RWPE2 (cell line): ENCODE data around the gene MRPL21.

Experiments
- ATAC-seq: fragments of 200-7000 bp; cut with Tn5 transposase; 3 replicates; pipeline ENCODE4 v1.9.1; 2021; ENCODE audit warnings: low read depth
- DNase-seq: peaks from one replicate; pipeline ENCODE4 v3.0.0-alpha.2; 2020; ENCODE audit warnings: low spot score
- H3K27ac ChIP-seq: fragments of 450-650 bp; 2 replicates; pipeline ENCODE4 v1.5.1; 2017; ENCODE audit warnings: mild to moderate bottlenecking; ENCODE audit not compliant: poor library complexity, severe bottlenecking
- H3K27me3 ChIP-seq: fragments of 250-450 bp; sonication (Bioruptor Pico); 2 replicates; pipeline ENCODE4 v1.5.1; 2021; ENCODE audit warnings: mild to moderate bottlenecking, moderate library complexity; ENCODE audit not compliant: insufficient read depth, poor library complexity, severe bottlenecking
- H3K36me3 ChIP-seq: fragments of 250-450 bp; sonication (Bioruptor Pico); 2 replicates; pipeline ENCODE4 v1.5.1; 2020; ENCODE audit warnings: low read depth, mild to moderate bottlenecking, moderate library complexity
- H3K4me1 ChIP-seq: fragments of 250-450 bp; sonication (Bioruptor Pico); 2 replicates; pipeline ENCODE4 v1.5.1; 2021; ENCODE audit warnings: mild to moderate bottlenecking, moderate library complexity; ENCODE audit not compliant: insufficient read depth, poor library complexity, severe bottlenecking
- H3K4me3 ChIP-seq: fragments of 250-450 bp; sonication (Bioruptor Pico); 2 replicates; pipeline ENCODE4 v1.5.1; 2021; ENCODE audit warnings: mild to moderate bottlenecking, moderate library complexity; ENCODE audit not compliant: severe bottlenecking
- H3K9me3 ChIP-seq: fragments of 250-450 bp; sonication (Bioruptor Pico); 2 replicates; pipeline ENCODE4 v1.5.1; 2021; ENCODE audit warnings: mild to moderate bottlenecking, moderate library complexity; ENCODE audit not compliant: severe bottlenecking
- CTCF ChIP-seq: fragments of 450-650 bp; IDR thresholded peaks from one replicate; pipeline ENCODE4 v1.5.1; 2017; ENCODE audit warnings: mild to moderate bottlenecking, moderate library complexity; ENCODE audit not compliant: poor library complexity, severe bottlenecking

MRPL21 gene

GRCh38 chr11:68904248-68904847 is 716 bp upstream of the MRPL21 start:
- TF ChIP-seq CTCF, result no peak
- H3K9me3 ChIP-seq, result no peaks in the 10 kb centered on the region
- peaks cover 8% of the 10 kb centered on the region for H3K4me1 ChIP-seq
- H3K27me3 ChIP-seq, result no peaks in the 10 kb centered on the region
- peaks cover 41% of the 10 kb centered on the region for H3K36me3 ChIP-seq
- H3K27ac ChIP-seq, result peak overlapping the region; percentile 42
- H3K4me3 ChIP-seq, result peak overlapping the region; percentile 93
- DNase-seq, result no peak
- peak; percentile 44 for ATAC-seq

GRCh38 chr11:68900835-68901381 is 2.7 kb downstream of the MRPL21 start:
- Histone ChIP-seq H3K9me3 (no peaks in the 10 kb centered on the region), H3K4me3 (no peak overlapping the region), H3K27ac (no peak overlapping the region), H3K36me3 (peaks cover 43% of the 10 kb centered on the region), H3K27me3 (no peaks in the 10 kb centered on the region), H3K4me1 (peaks cover 8% of the 10 kb centered on the region)
- ATAC-seq (no peak), DNase-seq (no peak)
- no peak for TF ChIP-seq CTCF

- no peak overlapping the region for H3K4me3 ChIP-seq
- ATAC-seq (no peak), DNase-seq (no peak)
- H3K27ac ChIP-seq, result no peak overlapping the region
- no peaks in the 10 kb centered on the region for H3K9me3 ChIP-seq
- TF ChIP-seq CTCF, result no peak
- peaks cover 77% of the 10 kb centered on the region for H3K36me3 ChIP-seq
- peaks cover 1% of the 10 kb centered on the region for H3K4me1 ChIP-seq
- H3K27me3 ChIP-seq, result no peaks in the 10 kb centered on the region
These were observed 6.2 kb downstream of the MRPL21 start for GRCh38 chr11:68897441-68897840.

GRCh38 chr11:68896171-68896959 is 7.3 kb downstream of the MRPL21 start:
- H3K27me3 ChIP-seq, result no peaks in the 10 kb centered on the region
- peaks cover 81% of the 10 kb centered on the region for H3K36me3 ChIP-seq
- H3K9me3 ChIP-seq, result no peaks in the 10 kb centered on the region
- no peak for ATAC-seq
- DNase-seq, result no peak
- H3K27ac ChIP-seq, result no peak overlapping the region
- TF ChIP-seq CTCF, result no peak
- H3K4me1 ChIP-seq, result no peaks in the 10 kb centered on the region
- H3K4me3 ChIP-seq, result no peak overlapping the region

- Histone ChIP-seq H3K27ac (no peak overlapping the region), H3K27me3 (no peaks in the 10 kb centered on the region), H3K4me1 (no peaks in the 10 kb centered on the region), H3K36me3 (peaks cover 63% of the 10 kb centered on the region), H3K9me3 (no peaks in the 10 kb centered on the region), H3K4me3 (no peak overlapping the region)
- TF ChIP-seq CTCF, result no peak
- ATAC-seq (0 out of 3 replicates have a peak, but pooled peaks have one; percentile 27), DNase-seq (no peak)
These were observed 10.3 kb downstream of the MRPL21 start for GRCh38 chr11:68893282-68893681.
